Measurements from ENCODE around the gene DNMT3A. TPM values are rescaled to one million over a fixed set of nuclear protein-coding genes. Genes with fewer than 3 reads are reported as not detected.
A peak's percentile ranks its signal among the peaks of the same experiment; 100 is the strongest.

The DNMT3A gene
- total RNA-seq, 4 donors from 2014 or later, result 16.1 to 33.7 (median 21.0) TPM

DNA sequence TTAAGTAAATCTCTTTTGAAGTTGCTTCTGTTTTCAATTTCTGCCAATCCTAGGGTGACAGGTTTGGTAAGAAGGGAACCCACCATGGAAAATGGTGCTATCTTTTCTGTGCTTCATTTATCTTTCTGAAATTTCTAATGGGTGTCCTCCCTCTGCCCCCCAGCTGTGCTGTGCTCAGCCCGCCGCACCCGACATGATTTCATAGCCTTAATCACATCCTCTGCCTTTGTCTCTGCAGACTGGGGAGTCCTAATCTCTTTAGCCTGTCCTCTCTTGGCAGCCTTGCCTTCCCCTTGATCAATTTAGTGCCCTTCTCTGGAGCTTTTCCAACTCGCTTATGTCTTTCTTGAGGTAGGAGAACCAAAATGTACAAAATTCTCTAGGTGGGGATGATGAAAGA lies 49.3 kb downstream of the DNMT3A start:
- TF ChIP-seq POLR2AphosphoS5 (IDR thresholded peaks at IDR 0.05) (no peak), POLR2A (IDR thresholded peaks at IDR 0.05) (no peak), EP300 (IDR thresholded peaks at IDR 0.05; ENCODE audit: low read depth) (no peak)
- TF ChIP-seq, protein P1, sequence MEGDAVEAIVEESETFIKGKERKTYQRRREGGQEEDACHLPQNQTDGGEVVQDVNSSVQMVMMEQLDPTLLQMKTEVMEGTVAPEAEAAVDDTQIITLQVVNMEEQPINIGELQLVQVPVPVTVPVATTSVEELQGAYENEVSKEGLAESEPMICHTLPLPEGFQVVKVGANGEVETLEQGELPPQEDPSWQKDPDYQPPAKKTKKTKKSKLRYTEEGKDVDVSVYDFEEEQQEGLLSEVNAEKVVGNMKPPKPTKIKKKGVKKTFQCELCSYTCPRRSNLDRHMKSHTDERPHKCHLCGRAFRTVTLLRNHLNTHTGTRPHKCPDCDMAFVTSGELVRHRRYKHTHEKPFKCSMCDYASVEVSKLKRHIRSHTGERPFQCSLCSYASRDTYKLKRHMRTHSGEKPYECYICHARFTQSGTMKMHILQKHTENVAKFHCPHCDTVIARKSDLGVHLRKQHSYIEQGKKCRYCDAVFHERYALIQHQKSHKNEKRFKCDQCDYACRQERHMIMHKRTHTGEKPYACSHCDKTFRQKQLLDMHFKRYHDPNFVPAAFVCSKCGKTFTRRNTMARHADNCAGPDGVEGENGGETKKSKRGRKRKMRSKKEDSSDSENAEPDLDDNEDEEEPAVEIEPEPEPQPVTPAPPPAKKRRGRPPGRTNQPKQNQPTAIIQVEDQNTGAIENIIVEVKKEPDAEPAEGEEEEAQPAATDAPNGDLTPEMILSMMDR (IDR thresholded peaks at IDR 0.05), result no peak

GRCh38 chr2:25290811-25291495 lies 50.8 kb downstream of the DNMT3A start:
- Histone ChIP-seq H3K9me3 (no peaks in the 10 kb centered on the region), H3K36me3 (no peaks in the 10 kb centered on the region), H3K4me3 (no peak overlapping the region), H3K4me1 (peaks cover 13 to 34% (median 18%) of the 10 kb centered on the region in 4 donors), H3K27me3 (no peaks in the 10 kb centered on the region), H3K27ac (no peak overlapping the region)
- intact Hi-C loops (cut with DNase I; ENCODE audit: low total_unique reads) (loop anchor here (10.0 kb wide), 1 partner anchor 1464 kb away; no protein-coding TSS in a partner anchor), in situ Hi-C loops (cut with MboI; ENCODE audit: low pct_ligation_motif_present in 1 of 4, low pct_unique_long_range_greater_than_20kb in 1 of 4, low sequenced_read_pairs in 3 of 4) (no loop called here)
- DNase-seq, result no peak
- TF ChIP-seq POLR2AphosphoS5 (IDR thresholded peaks at IDR 0.05), result no peak
- TF ChIP-seq, protein P1 (IDR thresholded peaks at IDR 0.05), result no peak
- TF ChIP-seq POLR2A (IDR thresholded peaks at IDR 0.05), result no peak
- no peak for TF ChIP-seq EP300 (IDR thresholded peaks at IDR 0.05; ENCODE audit: low read depth)
- WGBS, 2 donors (ENCODE audit: low coverage in 1 of 2), result 86% methylated on average over 19 of the region's 19 CpGs; no CpG with 5 or more reads in 1 of the 2 donors

More for the DNA sequence above, 49.3 kb downstream of the DNMT3A start:
- Histone ChIP-seq H3K36me3 (no peaks in the 10 kb centered on the region), H3K4me3 (no peak overlapping the region), H3K4me1 (peaks cover 13 to 32% (median 18%) of the 10 kb centered on the region in 4 donors), H3K9me3 (no peaks in the 10 kb centered on the region), H3K27ac (no peak overlapping the region), H3K27me3 (no peaks in the 10 kb centered on the region)
- in situ Hi-C loops (cut with MboI; ENCODE audit: low pct_ligation_motif_present in 1 of 4, low pct_unique_long_range_greater_than_20kb in 1 of 4, low sequenced_read_pairs in 3 of 4) (no loop called here), intact Hi-C loops (cut with DNase I; ENCODE audit: low total_unique reads) (loop anchor here (10.0 kb wide), 1 partner anchor 1462 kb away; no protein-coding TSS in a partner anchor)
- 92 to 97% methylated on average over 2 to 4 of the region's 4 CpGs for WGBS, 2 donors (ENCODE audit: low coverage in 1 of 2)
- no peak for DNase-seq

- H3K27ac ChIP-seq, result peak overlapping the region in 1 of 4 donors; percentile 65
- intact Hi-C loops (cut with DNase I; ENCODE audit: low total_unique reads), result no loop called here
- 81 to 92% methylated on average over 2 to 11 of the region's 11 CpGs for WGBS, 2 donors (ENCODE audit: low coverage in 1 of 2)
These were observed 54.8 kb downstream of the DNMT3A start for GRCh38 chr2:25286723-25287483.

More at GRCh38 chr2:25286723-25287483, 54.8 kb downstream of the DNMT3A start:
- no peak for DNase-seq
- in situ Hi-C loops (cut with MboI; ENCODE audit: low pct_ligation_motif_present in 1 of 4, low pct_unique_long_range_greater_than_20kb in 1 of 4, low sequenced_read_pairs in 3 of 4), result no loop called here
- peaks cover 0 to 19% (median 0%) of the 10 kb centered on the region in 4 donors for H3K4me1 ChIP-seq
- TF ChIP-seq POLR2A (IDR thresholded peaks at IDR 0.05) (no peak), POLR2AphosphoS5 (IDR thresholded peaks at IDR 0.05) (no peak), EP300 (IDR thresholded peaks at IDR 0.05; ENCODE audit: low read depth) (no peak)
- TF ChIP-seq, protein P1 (IDR thresholded peaks at IDR 0.05), result no peak
- no peaks in the 10 kb centered on the region for H3K9me3 ChIP-seq
- H3K36me3 ChIP-seq, result peaks cover 0 to under 1% (median 0%) of the 10 kb centered on the region in 4 donors
- no peak overlapping the region for H3K4me3 ChIP-seq
- no peaks in the 10 kb centered on the region for H3K27me3 ChIP-seq
